Activated CD4-positive, alpha-beta T cell treated with anti-CD3 and anti-CD28 coated beads, Interleukin-2, amount 50 U/mL, for 24 hours (primary cell): ENCODE measurements around the gene TMEM143.
"Not testable (repeated sequence)": the region's sequence is repeated elsewhere in the genome, so short reads cannot be mapped to it uniquely, and the experiment has no call there.

Experiments used
- DNase-seq, 2 donors: peaks; one replicate each; pipeline ENCODE4 v3.0.0-alpha.2; 2020; ENCODE audit warnings: low read depth in 1 of 2, low spot score in 1 of 2

The TMEM143 gene

DNA sequence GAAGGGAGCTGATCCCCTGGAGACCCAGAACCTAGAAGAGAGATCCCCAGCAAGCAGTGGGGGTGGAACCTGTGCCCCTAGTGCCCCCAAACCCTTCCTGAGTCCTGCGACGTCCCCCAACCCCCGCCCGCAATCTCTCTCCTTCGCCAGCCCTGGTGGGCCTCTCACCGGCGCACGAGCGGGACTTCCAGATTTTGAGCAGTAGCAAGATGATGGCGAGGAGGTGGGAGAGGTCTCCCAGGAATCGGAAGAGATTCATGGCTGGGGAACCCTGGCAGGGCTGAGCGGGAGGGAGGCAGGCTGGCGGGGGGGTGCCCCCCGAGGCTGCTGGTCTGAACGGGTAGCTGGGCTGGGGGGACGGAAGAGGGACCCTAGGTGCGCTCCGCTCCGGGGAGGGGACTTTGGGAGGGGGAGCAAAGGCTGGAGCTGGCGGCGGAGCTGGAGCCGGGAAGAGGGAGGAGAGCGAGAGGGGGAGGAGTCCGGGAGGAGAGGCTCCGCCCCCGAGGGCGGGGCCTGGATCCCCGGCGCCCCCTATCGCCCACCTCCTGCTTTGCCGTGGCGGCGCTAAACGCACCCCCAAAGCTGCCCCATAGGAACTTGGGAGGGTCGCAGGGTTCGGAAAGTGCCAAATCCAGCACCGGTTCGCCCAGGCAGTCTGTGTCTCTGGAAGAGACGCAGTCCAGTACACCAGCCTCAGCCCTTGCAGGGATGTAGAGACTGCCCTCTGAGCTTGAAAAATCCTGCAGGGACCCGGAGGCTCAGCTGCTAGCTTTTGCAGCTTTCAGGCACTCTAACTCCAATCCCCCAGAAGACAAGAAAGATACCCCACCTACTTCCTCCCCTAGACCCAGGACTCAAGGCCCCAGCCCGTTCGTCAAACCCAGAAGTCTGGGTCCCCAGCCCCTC lies 27.6 kb upstream of the TMEM143 start, which contains the start of gene KDELR1:
KDELR1 (minus strand) TSS at position 452 of the 906 bp plus-strand sequence; CDS start at position 259, 193 bp downstream.
- peak; percentile 47 to 59 for DNase-seq

DNA sequence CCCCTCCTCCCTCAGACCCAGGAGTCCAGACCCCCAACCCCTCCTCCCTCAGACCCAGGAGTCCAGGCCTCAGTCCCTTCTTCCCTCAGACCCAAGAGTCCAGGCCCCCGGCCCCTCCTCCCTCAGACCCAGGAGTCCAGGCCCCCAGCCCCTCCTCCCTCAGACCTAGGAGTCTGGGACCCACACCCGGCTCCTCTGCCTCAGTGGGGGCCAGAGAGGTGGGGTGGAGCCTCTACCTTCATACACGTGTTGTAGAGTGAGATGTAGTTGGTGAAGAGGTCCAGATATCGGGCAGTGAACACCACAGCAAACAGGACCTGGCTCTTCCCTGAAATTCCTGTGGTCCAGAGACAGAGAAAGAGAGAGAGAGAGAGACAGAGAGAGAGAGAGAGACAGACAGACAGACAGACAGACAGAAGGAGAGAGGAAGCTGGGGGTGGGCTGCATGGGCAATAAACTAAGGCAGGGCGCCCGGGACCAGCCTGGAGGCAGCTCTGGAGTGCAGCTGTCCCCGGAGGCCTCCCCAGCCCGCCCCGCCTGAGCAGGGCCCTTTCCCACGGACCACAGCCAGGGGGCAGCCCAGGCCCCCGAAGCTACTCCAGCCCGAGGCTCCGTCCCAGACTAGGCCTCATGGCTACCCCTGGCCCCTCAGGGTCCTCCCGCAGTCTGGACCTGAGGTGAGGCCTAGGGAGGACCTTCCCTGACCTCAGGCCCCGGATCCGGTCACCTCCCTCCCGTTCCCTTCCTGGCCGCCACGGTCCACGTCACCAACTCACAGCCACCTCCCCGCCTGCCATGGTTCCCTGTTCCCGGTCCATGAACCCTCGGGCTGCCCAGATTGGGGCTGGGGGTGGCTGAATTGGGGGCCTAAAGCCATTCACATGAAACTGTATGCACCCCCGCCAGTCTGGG lies 26.7 kb upstream of the TMEM143 start:
- peak; percentile 36 to 46 for DNase-seq

DNA sequence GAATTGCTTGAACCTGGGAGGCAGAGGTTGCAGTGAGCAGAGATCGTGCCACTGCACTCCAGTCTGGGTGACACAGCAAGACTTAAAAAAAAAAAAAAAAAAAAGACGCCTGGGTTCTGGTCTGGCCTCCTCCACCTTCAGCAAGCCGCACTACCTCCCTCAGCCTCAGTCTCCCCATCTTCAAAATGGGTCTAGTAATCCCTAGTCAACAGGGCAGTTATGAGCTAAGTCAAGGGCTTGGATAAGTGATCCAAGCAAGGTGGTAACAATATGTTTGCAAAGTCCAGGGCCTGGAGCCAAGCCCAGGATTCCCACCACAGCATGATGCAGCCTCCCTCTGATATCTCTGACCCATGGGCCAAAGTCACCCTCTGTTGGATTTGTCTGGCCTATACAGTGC lies 23.2 kb upstream of the TMEM143 start:
- DNase-seq: no peak

DNA sequence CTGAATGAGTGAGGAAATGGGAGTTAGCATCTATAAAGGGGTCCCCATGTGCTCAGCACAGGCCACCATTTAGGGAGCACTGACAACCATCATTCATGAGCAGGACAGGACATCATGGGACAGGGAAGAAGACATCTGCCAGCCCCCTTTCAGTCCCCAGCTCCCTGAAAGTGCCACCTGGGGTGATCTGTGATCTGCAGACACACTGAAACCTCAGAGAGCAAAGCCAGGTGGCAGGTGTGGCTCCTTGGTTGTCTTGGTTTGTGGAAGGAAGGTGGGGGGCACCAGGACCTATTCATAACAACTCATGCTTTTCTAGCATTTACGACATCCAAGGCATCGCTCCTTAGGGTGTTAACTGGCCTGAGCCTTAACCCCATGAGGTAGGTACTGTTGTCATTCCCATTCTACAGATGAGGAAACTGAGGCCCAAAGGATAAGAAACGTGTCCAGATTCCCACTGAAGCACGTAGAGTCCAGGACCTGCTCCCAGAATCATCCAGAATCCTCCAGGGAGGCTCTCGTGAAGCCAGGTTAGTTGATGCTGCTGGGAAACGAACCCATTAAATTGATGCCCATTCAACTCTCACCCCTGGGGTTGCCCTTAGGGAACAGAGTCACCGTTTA lies 21.8 kb upstream of the TMEM143 start:
- DNase-seq: no peak

DNA sequence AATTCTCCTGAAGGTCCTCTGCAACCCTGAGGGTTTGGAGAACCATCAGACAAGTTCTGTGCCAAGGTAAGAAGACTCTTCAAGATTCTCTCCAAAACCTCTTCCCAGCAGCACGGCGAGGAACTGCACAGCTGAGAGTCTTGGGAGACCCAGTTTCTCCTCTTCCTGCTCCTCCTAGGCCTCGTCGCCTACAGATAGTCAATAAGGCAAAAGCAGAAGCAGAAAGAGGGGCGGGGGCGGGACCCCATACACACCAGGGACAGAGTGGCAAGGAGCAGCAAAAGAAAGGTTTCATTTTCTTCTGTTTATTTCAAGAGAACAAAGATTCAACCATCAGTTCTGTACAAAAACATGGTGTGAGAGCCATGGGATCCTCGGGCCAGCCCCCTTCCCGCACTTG lies 18.5 kb upstream of the TMEM143 start:
- no peak for DNase-seq

DNA sequence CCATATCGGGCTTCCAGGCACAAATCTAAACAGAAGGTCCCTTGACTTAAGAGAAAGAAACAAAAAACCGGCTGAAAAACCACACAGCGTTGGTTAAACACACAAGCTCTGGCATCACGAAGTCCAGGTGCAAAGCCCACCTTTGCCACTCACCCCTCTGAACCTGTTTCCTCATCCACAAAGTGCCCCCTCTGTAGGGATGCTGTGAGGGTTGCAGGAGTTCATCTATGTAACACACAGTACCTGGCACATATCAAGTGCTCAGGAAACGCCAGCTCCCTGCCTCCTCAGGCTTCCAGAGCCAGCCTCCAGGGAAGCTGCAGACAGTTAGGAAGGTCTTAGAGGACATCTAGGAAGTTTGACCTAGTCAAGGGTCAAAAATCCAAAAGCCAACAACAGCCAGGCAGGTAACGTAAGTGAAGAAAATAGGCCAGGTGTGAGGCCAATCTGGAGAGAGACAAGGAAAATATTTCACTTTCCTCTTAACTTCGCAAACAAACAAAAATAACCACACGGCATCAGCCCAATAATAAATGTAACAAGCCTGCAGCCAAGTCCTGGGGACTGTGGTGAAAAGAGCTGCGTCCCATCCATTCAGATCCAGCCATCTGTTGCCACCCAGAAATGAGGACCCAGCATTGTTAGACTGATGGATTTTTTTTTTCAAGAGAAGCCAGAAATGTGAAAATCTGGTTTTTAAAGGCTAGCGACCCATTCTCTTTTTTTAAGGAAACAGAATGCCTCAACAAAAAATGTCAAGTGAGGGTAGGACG lies 17.6 kb upstream of the TMEM143 start:
- no peak for DNase-seq

DNA sequence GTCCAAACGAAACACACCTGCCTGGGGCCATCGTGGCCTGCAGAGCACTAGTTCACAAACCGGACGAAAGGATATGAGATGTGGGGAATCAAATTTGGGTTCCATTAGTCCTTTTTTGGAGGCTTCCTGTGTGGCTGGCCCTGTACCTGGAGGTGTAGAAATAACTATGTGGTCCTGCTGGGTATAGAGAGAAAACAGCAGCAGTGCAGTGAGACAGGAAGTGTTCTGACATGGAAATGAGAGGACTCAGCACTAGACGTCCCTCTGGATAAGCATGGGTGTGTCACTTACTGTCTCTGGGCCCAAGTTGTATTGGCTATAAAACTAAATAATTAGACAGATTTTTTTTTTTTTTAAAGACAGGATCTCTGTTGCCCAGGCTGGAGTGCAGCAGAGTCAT lies 15.3 kb upstream of the TMEM143 start:
- no peak for DNase-seq

DNA sequence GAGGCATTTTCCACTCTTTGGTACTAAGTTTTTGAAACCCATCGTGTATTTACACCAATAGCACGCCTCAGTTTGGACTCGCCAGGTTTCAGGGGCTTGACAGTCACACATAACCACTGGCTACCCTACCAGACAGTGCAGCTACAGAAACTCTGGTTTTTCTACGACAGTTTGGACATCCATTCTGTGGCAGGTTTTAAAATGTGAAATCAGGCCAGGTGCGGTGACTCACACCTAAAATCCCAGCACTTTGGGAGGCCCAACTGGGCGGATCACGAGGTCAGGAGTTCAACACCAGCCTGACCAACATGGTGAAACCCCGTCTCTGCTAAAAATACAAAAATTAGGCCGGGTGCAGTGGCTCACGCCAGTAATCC lies 14.4 kb upstream of the TMEM143 start:
- DNase-seq: no peak

DNA sequence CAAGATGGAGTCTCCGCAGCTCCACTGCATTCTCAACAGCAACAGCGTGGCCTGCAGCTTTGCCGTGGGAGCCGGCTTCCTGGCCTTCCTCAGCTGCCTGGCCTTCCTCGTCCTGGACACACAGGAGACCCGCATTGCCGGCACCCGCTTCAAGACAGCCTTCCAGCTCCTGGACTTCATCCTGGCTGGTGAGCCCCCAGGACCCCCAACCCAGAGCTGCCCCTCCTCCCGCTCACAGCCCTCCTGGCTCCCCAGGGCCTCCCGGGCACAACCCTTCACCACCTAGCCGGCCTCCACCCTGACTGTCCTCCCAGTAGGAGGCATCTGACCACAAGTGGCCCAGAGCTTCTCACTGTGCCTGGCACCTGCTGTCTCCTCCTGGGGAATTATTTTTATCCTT lies 9.8 kb upstream of the TMEM143 start:
- no peak for DNase-seq

DNA sequence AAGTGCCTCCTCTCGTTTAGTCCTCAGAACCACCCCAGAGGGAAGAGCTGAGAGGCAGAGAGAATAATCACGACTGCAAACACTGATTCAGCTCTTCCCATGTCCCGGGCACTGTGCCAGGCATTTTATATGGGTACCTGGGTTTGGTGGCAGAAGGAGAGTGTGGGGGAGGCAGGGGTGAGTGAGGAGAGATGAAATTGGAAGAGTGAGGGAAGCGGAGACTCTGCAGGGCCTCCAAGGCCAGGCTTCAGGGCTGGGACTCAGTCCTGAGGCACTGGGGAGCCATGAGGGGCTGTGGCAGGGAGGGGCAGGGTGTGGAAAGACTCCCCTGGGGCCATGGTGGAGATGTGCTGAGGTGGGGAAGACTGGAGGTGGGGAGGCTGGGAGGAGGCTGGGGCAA lies 9.2 kb upstream of the TMEM143 start:
- DNase-seq: no peak

DNA sequence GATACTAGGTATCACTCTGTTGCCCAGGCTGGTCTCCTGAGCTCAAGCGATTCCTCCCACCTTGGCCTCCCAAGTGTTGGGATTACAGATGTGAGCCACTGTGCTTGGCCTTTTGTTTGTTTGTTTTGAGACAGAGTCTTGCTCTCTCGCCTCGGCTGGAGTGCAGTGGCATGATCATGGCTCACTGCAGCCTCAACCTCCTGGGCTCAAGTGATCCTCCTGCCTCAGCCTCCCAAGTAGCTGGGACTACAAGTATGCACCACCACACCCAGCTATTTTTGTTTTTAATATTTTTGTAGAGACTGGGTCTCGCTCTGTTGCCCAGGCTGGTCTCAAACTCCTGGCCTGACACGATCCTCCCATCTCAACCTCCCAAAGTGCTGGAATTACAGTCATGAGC lies 8.0 kb upstream of the TMEM143 start:
- not testable (repeated sequence) for DNase-seq

DNA sequence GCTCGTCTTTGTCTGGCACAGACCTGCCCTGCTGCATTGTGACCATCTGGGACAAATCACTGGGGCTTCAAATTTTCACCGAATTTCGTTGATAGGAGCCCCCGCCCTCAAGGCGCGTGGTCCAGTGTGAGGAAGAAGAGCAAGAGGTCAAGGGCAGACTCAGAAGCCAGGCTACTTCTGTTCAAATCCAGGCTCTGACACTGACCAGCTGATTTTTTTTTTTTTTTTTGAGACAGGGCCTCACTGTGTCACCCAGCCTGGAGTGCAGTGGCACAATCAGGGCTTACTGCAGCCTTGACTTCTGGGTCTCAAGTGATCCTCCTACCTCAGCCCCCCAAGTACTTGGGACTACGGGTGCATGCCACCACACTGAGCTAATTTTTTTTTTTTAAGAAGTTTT lies 7.6 kb upstream of the TMEM143 start:
- no peak for DNase-seq

DNA sequence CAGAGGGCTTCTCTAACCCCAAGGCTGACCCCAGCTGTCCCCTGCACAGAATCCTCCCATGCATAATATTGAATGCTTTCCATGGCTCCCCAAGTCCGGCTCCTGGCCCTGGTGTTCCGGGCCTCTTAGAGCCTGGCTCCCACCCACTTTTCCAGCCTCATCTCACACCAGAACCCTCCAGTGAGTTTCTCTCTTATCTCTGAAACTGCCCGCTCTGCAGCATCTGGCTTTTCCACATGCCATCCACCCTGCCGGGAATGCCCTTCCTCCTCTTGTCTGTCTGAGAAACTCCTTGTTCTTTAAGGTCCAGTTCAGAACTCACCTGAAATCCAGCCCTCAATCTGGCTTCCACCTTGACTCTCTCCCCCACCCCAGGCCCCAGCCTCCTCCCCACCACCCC lies 7.2 kb upstream of the TMEM143 start:
- no peak for DNase-seq

DNA sequence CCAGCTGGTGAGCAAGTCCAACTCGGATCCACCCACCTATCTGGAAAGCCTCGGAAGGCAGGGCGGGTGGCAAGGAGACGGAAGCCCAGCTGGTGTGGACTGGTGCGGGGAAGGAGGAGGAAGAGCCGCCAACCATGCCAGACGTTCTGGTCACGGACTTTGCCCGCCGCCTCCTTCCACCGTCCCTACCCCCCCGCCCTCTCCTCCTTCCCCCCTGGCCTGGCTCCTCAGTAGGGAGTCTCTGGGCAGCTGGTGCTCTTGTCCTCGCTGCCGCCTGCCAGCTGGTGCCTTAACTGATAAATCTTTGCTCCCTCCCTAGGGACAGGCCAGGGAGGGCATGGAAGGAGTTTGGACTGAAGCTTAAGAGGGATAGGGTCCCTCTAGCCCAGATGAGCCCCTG lies 5.2 kb upstream of the TMEM143 start:
- DNase-seq: no peak

DNA sequence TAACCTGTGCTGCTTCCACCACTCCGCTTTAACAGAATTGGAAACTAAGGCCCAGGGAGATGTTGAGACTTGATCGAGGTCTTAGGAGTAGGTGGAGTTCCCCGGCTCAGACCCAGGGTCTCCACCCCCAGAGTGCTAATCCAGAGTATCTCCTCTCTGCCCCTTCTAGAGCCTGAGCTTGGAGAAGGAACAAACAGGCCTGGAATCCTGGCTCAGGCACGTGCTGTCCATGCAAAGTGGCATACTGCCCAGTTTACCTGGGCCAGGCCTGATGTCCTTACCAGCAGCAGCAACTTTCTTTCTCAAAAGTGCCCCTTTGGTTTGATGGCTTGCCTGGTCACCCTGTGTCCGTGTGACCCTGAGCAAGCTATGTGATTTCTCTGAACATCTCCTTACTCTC lies 4.1 kb upstream of the TMEM143 start:
- DNase-seq: no peak

DNA sequence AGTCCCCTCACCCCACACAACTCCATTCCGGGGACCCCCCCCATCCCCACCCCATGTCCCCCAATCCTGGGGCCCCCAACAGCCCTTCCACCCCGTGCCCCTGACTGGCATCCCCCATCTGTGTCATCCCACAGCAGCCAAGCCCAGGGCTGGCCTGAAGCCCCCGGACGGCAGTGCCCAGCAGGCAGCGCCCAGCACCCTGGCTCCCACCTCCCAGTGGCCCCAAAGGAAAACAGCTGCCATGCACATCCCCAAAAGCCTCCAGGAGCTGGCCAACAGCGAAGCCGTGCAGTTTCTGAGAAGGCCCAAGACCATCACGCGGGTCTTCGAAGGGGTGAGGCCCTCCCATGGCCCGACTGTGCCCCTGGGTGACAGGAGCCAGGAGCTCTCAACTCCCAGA lies 1.9 kb upstream of the TMEM143 start:
- DNase-seq: no peak

DNA sequence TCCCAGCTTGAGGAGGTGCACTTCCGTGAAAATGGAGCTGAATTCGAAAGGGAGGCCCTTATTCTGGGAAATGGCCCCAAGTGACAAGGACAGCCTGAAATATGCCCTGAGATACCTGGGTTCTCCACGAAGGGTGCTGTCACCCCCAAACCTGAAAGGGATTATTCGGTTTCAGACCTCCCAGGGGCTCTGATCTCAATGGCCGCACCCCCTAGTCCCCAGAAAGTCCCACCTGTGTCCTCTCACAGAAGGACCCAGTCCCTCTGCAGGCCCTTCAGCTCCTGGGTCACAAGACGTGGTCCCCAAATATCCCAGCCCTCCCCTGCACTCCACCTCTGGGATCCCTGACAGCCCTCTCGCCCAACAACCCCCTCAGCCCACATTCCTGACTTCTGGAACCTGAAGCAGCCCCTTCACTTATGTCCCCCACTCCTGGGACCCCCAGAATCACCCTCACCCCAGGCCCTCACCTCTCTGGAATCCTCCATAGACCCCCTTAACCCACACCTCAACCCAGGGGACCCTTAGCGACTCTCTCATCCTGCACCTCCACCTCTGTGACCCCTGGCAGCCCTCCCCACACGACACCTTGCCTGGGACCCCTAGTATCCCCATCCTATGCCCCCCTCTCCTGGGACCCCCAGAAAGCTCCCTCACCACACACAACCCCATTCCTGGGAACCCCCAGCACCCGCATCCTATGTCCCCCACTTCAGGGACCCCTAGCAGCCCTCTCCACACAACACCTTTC lies 1.0 kb upstream of the TMEM143 start:
- DNase-seq: no peak

DNA sequence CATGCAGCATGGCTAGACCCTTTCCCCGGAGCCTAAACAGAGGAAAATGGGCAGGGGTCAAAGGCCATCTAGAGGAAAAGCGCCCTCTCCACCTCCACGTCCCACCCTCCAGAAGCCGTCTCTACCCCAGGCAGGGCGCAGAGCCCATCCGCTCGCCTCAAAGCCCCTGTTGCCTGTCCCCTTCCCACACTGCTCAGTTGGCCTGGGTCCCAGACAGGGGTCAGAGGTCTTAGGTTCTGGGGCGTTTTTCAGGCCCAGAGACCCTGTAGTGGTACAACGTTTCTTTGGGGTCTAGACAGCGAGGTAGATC lies 285 bp downstream of the TMEM143 start:
- DNase-seq: no peak

DNA sequence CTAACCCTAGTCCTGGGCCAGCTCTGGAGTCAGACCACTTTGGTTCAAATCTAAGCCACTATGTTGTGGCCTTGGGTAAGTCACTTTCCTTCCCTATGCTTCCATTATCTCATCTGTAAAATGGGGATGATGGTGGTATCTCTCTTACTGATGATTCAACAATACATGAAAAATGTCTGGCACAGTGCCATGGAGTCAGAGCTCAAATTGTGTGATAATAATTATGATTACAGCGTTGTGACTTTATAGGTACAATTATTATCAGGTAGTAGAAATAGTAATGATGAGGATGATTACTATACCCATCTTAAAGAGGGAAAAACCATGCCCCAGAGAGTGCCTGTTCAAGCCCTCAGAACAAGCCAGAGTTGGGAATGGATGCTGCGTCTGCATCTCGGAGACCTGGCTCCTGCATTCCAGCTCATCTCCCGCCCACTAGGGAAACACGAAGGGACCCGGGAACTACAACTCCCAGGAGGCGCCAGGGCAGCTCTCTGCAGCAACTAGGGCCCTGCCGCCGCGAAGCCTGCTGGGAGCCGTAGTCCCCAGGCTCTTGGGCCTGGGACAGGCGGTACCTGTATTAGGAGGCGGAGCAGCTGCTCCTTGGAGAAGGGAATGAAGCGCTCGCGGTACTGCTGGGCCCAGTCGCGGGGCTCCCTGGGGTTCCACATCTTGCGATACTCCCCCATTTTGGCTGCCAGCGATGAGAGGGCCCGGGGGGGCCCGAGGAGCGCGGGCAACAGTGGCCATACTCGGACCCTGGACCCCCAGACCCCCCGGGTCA lies 832 bp downstream of the TMEM143 start:
- DNase-seq: peak; percentile 61 to 85

DNA sequence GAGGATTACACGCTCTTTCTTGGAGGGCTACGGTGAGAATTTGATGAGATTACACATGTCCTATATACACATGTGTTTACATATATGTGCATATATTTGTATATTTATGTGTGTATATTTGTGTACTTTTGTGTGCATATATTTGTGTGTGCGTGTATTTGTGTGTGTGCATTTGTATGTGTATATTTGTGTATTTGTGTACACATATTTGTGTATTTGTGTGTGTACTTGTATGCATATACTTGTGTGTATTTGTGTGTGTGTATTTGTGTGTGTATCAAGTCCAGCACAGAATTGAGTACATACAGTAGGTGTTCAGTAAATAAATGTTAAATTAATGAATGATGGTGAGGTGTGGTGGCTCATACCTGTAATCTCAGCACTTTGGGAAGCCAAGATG lies 1.8 kb downstream of the TMEM143 start:
- DNase-seq: no peak
